IMR-90 (cell line): ENCODE data around the gene LDLRAD3. TPM values are rescaled to one million over a fixed set of nuclear protein-coding genes. Genes with fewer than 3 reads are reported as not detected.

Experiments used
- ATAC-seq: fragments of 200-7000 bp; cut with Tn5 transposase; 2 replicates; pipeline ENCODE4 v1.9.1; 2020; ENCODE audit warnings: low read depth, mild to moderate bottlenecking, moderate library complexity
- BruUV-seq: library from RNA; stranded (reverse); fragments of 400-500 nt; replicated peaks from 2 replicates; lab custom pipeline; 2021; lab: Mats Ljungman, UMichigan
- CTCF ChIA-PET: fragments of 300-600 bp; formaldehyde crosslinking; extraction: SDS; loops from one replicate; lab custom pipeline; 2021; ENCODE audit warnings: antibody characterized with exemption; lab: Yijun Ruan, JAX
- POLR2A ChIA-PET: fragments of 300-600 bp; sonication (Branson Sonifier 250); formaldehyde crosslinking; loops from one replicate; lab custom pipeline; 2022; ENCODE audit warnings: antibody characterized with exemption; ENCODE audit not compliant: unreplicated experiment; lab: Charles Lee
- DNase-seq: peaks from one replicate; pipeline ENCODE4 v3.0.0; 2013
- H2AFZ ChIP-seq: replicated peaks from 2 replicates; pipeline ENCODE3; 2013; ENCODE audit warnings: low read length, mild to moderate bottlenecking; ENCODE audit not compliant: poor library complexity
- H2AK5ac ChIP-seq: 2 replicates; pipeline ENCODE4 v1.6.1; 2013; ENCODE audit warnings: low read depth, low read length, inconsistent platforms
- H2AK9ac ChIP-seq: replicated peaks from 2 replicates; pipeline ENCODE3; 2013; ENCODE audit warnings: mild to moderate bottlenecking, low read depth, low read length, moderate library complexity; ENCODE audit not compliant: poor library complexity
- H2BK120ac ChIP-seq: 2 replicates; pipeline ENCODE4 v1.6.1; 2013; ENCODE audit warnings: low read depth, low read length, inconsistent platforms
- H2BK15ac ChIP-seq: 3 replicates; pipeline ENCODE4 v1.6.1; 2013; ENCODE audit warnings: low read depth, low read length, inconsistent platforms
- H2BK20ac ChIP-seq: 2 replicates; pipeline ENCODE4 v1.6.1; 2013; ENCODE audit warnings: low read depth, mild to moderate bottlenecking, inconsistent platforms, low read length, moderate library complexity
- H2BK5ac ChIP-seq: 2 replicates; pipeline ENCODE4 v1.6.1; 2013; ENCODE audit warnings: mild to moderate bottlenecking, low read depth, low read length, inconsistent platforms; ENCODE audit not compliant: poor library complexity, severe bottlenecking
- H3K14ac ChIP-seq: replicated peaks from 2 replicates; pipeline ENCODE4 v1.6.1; 2013; ENCODE audit warnings: low read depth, low read length, inconsistent platforms
- H3K18ac ChIP-seq: 2 replicates; pipeline ENCODE4 v1.6.1; 2013; ENCODE audit warnings: low read depth, low read length, control low read depth
- H3K23ac ChIP-seq: 2 replicates; pipeline ENCODE4 v1.6.1; 2013; ENCODE audit warnings: low read depth, low read length, inconsistent platforms
- H3K27ac ChIP-seq: 2 replicates; pipeline ENCODE4 v1.5.1; 2013; ENCODE audit warnings: mild to moderate bottlenecking, control low read depth, low read length; ENCODE audit not compliant: insufficient read depth
- H3K27me3 ChIP-seq: 2 replicates; pipeline ENCODE4 v1.6.1; 2013; ENCODE audit warnings: low read length; ENCODE audit not compliant: control insufficient read depth, insufficient read depth
- H3K36me3 ChIP-seq: 2 replicates; pipeline ENCODE4 v1.6.1; 2013; ENCODE audit warnings: low read length, mixed read lengths; ENCODE audit not compliant: control insufficient read depth, insufficient read depth
- H3K4ac ChIP-seq: 2 replicates; pipeline ENCODE4 v1.6.1; 2013; ENCODE audit warnings: low read depth, low read length, inconsistent platforms
- H3K4me1 ChIP-seq: 2 replicates; pipeline ENCODE4 v1.6.1; 2013; ENCODE audit warnings: low read length, mixed read lengths; ENCODE audit not compliant: control insufficient read depth, insufficient read depth
- H3K4me2 ChIP-seq: 2 replicates; pipeline ENCODE4 v1.6.1; 2013; ENCODE audit warnings: low read depth, mild to moderate bottlenecking, control low read depth, low read length, moderate library complexity
- H3K4me3 ChIP-seq: 2 replicates; pipeline ENCODE4 v1.5.1; 2013; ENCODE audit warnings: low read depth, mild to moderate bottlenecking, control low read depth, low read length, moderate library complexity; ENCODE audit not compliant: insufficient read depth
- H3K56ac ChIP-seq: 2 replicates; pipeline ENCODE4 v1.6.1; 2013; ENCODE audit warnings: low read length, inconsistent platforms; ENCODE audit not compliant: insufficient read depth; ENCODE audit errors: extremely low read depth
- H3K79me1 ChIP-seq, 2 experiments: 2 replicates each; pipeline ENCODE4 v1.6.1; 2013; ENCODE audit warnings: low read length in 2 of 2, inconsistent platforms in 1 of 2, low read depth in 1 of 2
- H3K9ac ChIP-seq: 2 replicates; pipeline ENCODE4 v1.6.1; 2013; ENCODE audit warnings: low read depth, low read length, control low read depth
- H3K9me1 ChIP-seq: 2 replicates; pipeline ENCODE4 v1.6.1; 2013; ENCODE audit warnings: low read length, inconsistent platforms; ENCODE audit not compliant: insufficient read depth
- H3K9me3 ChIP-seq: 2 replicates; pipeline ENCODE4 v1.6.1; 2013; ENCODE audit warnings: low read length; ENCODE audit not compliant: control insufficient read depth, insufficient read depth
- H4K20me1 ChIP-seq: 2 replicates; pipeline ENCODE4 v1.6.1; 2013; ENCODE audit warnings: low read length, inconsistent platforms; ENCODE audit not compliant: insufficient read depth
- H4K5ac ChIP-seq: 2 replicates; pipeline ENCODE4 v1.6.1; 2013; ENCODE audit warnings: mild to moderate bottlenecking, low read depth, low read length, control low read depth
- H4K8ac ChIP-seq, 2 experiments: 2 replicates each; pipeline ENCODE4 v1.6.1; 2013; ENCODE audit warnings: low read depth in 2 of 2, low read length in 2 of 2, control low read depth in 1 of 2, inconsistent platforms in 1 of 2
- H4K91ac ChIP-seq: 2 replicates; pipeline ENCODE4 v1.6.1; 2013; ENCODE audit warnings: low read depth, low read length, inconsistent platforms; ENCODE audit not compliant: insufficient read depth
- BHLHE40 ChIP-seq: fragments of 150-350 bp; IDR thresholded peaks from 2 replicates; pipeline ENCODE4 v1.6.1; 2016; ENCODE audit warnings: mild to moderate bottlenecking, low read depth, low read length
- CEBPB ChIP-seq: IDR thresholded peaks from 2 replicates; pipeline ENCODE4 v1.6.1; 2012; ENCODE audit warnings: low read depth, low read length, improper control_type of control experiment
- CHD1 ChIP-seq: IDR thresholded peaks from 2 replicates; pipeline ENCODE4 v1.6.1; 2012; ENCODE audit warnings: low read depth, low read length, improper control_type of control experiment
- FOS ChIP-seq: fragments of 150-350 bp; IDR thresholded peaks from 2 replicates; pipeline ENCODE4 v1.6.1; 2016; ENCODE audit warnings: low read depth, low read length
- MAFK ChIP-seq: IDR thresholded peaks from 2 replicates; pipeline ENCODE4 v1.6.1; 2012; ENCODE audit warnings: low read depth, low read length, improper control_type of control experiment
- MAZ ChIP-seq: IDR thresholded peaks from 2 replicates; pipeline ENCODE4 v1.6.1; 2012; ENCODE audit warnings: low read depth, mild to moderate bottlenecking, low read length, improper control_type of control experiment, moderate library complexity, borderline replicate concordance
- MXI1 ChIP-seq: IDR thresholded peaks from 2 replicates; pipeline ENCODE4 v1.6.1; 2012; ENCODE audit warnings: low read depth, mild to moderate bottlenecking, low read length, moderate library complexity, borderline replicate concordance
- NFE2L2 ChIP-seq: fragments of 150-350 bp; IDR thresholded peaks from 2 replicates; pipeline ENCODE4 v1.6.1; 2016; ENCODE audit warnings: low read depth, mild to moderate bottlenecking, low read length
- POLR2A ChIP-seq: IDR thresholded peaks from 2 replicates; pipeline ENCODE4 v1.6.1; 2012; ENCODE audit warnings: mild to moderate bottlenecking, low read depth, low read length
- RCOR1 ChIP-seq: IDR thresholded peaks from 2 replicates; pipeline ENCODE4 v1.6.1; 2012; ENCODE audit warnings: mild to moderate bottlenecking, low read length, improper control_type of control experiment; ENCODE audit not compliant: insufficient replicate concordance
- RFX5 ChIP-seq: IDR thresholded peaks from 2 replicates; pipeline ENCODE4 v1.8.0; 2012; ENCODE audit warnings: low read depth, mild to moderate bottlenecking, low read length, moderate library complexity
- SMC3 ChIP-seq: fragments of 150-350 bp; IDR thresholded peaks from 2 replicates; pipeline ENCODE4 v1.6.1; 2016; ENCODE audit warnings: low read depth, mild to moderate bottlenecking, antibody characterized with exemption, low read length, moderate library complexity
- USF2 ChIP-seq: fragments of 150-350 bp; IDR thresholded peaks from 2 replicates; pipeline ENCODE4 v1.6.1; 2017; ENCODE audit warnings: mild to moderate bottlenecking, antibody characterized with exemption, low read length, low read depth
- WGBS, 2 experiments: methylation state at CpG; one replicate each; pipeline versions ENCODE4 v1.1.5 to v1.1.7; 2013; ENCODE audit warnings: missing lambda C conversion rate in 2 of 2; ENCODE audit not compliant: insufficient read length in 1 of 2; ENCODE audit errors: extremely low coverage in 2 of 2; 5-methylcytosine and 5-hydroxymethylcytosine counted together
- dilution Hi-C: fragments of 300-500 bp; cut with HindIII; formaldehyde crosslinking; loops from one replicate; pipeline ENCODE4 v1.14.3; 2018; ENCODE audit warnings: low sequenced_read_pairs; ENCODE audit not compliant: unreplicated experiment
- in situ Hi-C: fragments of 300-500 bp; cut with MboI; formaldehyde crosslinking; loops from 3 replicates; pipeline ENCODE4 v1.14.3; 2019; ENCODE audit warnings: low sequenced_read_pairs, inconsistent platforms, mixed read lengths
- intact Hi-C: fragments of 100-400 bp; cut with micrococcal nuclease; formaldehyde crosslinking; loops from 2 replicates; pipeline ENCODE4 v1.10.0; 2022
- polyA plus RNA-seq, 3 experiments: library from polyadenylated mRNA; depleted of rRNA; stranded (reverse); fragments of >200 nt; gene quantifications; 2 replicates each; pipeline ENCODE4 v1.2.3, GENCODE V29; 2012; ENCODE audit warnings: low replicate concordance in 1 of 3
- total RNA-seq: library from RNA; depleted of rRNA; stranded (reverse); fragments of >200 nt; gene quantifications from 2 replicates; pipeline ENCODE4 v1.2.3, GENCODE V29; 2012
- TF ChIP-seq, protein P1 (sequence below): conservative IDR thresholded peaks from 2 replicates; pipeline ENCODE4 v1.5.1; 2012; ENCODE audit warnings: mild to moderate bottlenecking, low read depth, low read length, improper control_type of control experiment

LDLRAD3 gene
- total and polyA plus RNA-seq, 2 of the 4 experiments (the other 2 are of a cell fraction), result 2.7 to 6.4 TPM

GRCh38 chr11:35990170-35990569, 46.3 kb downstream of the LDLRAD3 start:
- Histone ChIP-seq H4K8ac (no peak overlapping the region), H3K9me1 (no peaks in the 10 kb centered on the region), H3K79me1 (peaks cover 0 to 10% of the 10 kb centered on the region in 2 experiments; a peak in 1 of 4 replicates), H2AK9ac (no peak overlapping the region), H3K4me1 (peaks cover 5% of the 10 kb centered on the region; the same call in 1 of the 2 replicates), H2BK5ac (no peak overlapping the region), H3K23ac (no peak overlapping the region), H3K18ac (no peak overlapping the region), H2AFZ (no peak overlapping the region), H3K27me3 (no peaks in the 10 kb centered on the region), H3K9ac (no peak overlapping the region), H3K4me2 (no peak overlapping the region), H4K5ac (no peak overlapping the region), H3K4me3 (no peak overlapping the region), H2BK15ac (no peak overlapping the region), H3K4ac (no peak overlapping the region), H2AK5ac (no peak overlapping the region), H4K91ac (no peak overlapping the region), H3K27ac (no peak overlapping the region), H3K36me3 (no peaks in the 10 kb centered on the region), H4K20me1 (no peaks in the 10 kb centered on the region), H3K14ac (no peak overlapping the region), H2BK120ac (no peak overlapping the region), H3K56ac (no peak overlapping the region), H2BK20ac (no peak overlapping the region), H3K9me3 (no peaks in the 10 kb centered on the region; the same call in 1 of the 2 replicates)
- CTCF ChIA-PET, result interaction anchor here (0.7 kb wide), 1 partner anchor 39 kb away, joined by 3 read pairs; no protein-coding TSS in a partner anchor
- POLR2A ChIA-PET, result no interaction called here
- DNase-seq, result no peak
- intact Hi-C loops (no loop called here), in situ Hi-C loops (no loop called here), dilution Hi-C loops (no loop called here)
- 100% methylated on average over 1 of the region's 2 CpGs; no CpG with 5 or more reads in 1 of the 2 experiments for WGBS, 2 experiments
- TF ChIP-seq USF2 (no peak), MXI1 (no peak), FOS (no peak), RFX5 (no peak), RCOR1 (no peak), MAFK (no peak), SMC3 (no peak), MAZ (no peak), NFE2L2 (no peak), CHD1 (no peak), CEBPB (no peak), POLR2A (no peak), BHLHE40 (no peak)
- TF ChIP-seq, protein P1, sequence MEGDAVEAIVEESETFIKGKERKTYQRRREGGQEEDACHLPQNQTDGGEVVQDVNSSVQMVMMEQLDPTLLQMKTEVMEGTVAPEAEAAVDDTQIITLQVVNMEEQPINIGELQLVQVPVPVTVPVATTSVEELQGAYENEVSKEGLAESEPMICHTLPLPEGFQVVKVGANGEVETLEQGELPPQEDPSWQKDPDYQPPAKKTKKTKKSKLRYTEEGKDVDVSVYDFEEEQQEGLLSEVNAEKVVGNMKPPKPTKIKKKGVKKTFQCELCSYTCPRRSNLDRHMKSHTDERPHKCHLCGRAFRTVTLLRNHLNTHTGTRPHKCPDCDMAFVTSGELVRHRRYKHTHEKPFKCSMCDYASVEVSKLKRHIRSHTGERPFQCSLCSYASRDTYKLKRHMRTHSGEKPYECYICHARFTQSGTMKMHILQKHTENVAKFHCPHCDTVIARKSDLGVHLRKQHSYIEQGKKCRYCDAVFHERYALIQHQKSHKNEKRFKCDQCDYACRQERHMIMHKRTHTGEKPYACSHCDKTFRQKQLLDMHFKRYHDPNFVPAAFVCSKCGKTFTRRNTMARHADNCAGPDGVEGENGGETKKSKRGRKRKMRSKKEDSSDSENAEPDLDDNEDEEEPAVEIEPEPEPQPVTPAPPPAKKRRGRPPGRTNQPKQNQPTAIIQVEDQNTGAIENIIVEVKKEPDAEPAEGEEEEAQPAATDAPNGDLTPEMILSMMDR, result no peak
- ATAC-seq, result no peak
- no TSS peak for BruUV-seq
